ENCODE data around the gene CCDC50. TPM values are rescaled to one million over a fixed set of nuclear protein-coding genes. Genes with fewer than 3 reads are reported as not detected.

The CCDC50 gene
- total RNA-seq, 1 experiment from 2014 or later = 47.8 TPM

- no peaks in the 10 kb centered on the region for H3K36me3 ChIP-seq (ENCODE audit: control insufficient read depth in 1 of 2, insufficient read depth in 2 of 2, low read length in 2 of 2)
- no peaks in the 10 kb centered on the region for H3K9me2 ChIP-seq (ENCODE audit: insufficient read depth)
- ChIA-PET RAD21 (ENCODE audit: low non-redundant PET in 1 of 2, low total read pairs in 2 of 2, uncharacterized antibody in 2 of 2, unreplicated experiment in 2 of 2) (no interaction called here), CTCF (interaction anchor here (1.4 kb wide), 1 partner anchor 171 kb away, joined by 3 read pairs; no protein-coding TSS in a partner anchor), POLR2A (no interaction called here)
- intact Hi-C loops (cut with micrococcal nuclease) = no loop called here
- H3K4me2 ChIP-seq (ENCODE audit: low read length) = no peak overlapping the region
- TF ChIP-seq RAD21 (IDR thresholded peaks at IDR 0.05; ENCODE audit: low read depth) = 0 out of 2 replicates have a peak, but pooled peaks have one; percentile 5
- no peak for TF ChIP-seq ZNF274 (IDR thresholded peaks at IDR 0.05; ENCODE audit: low read depth, low read length)
- no peaks in the 10 kb centered on the region for H3K27me3 ChIP-seq (ENCODE audit: insufficient read depth, low read length)
- H3K79me2 ChIP-seq (ENCODE audit: insufficient read depth, low read length) = no peaks in the 10 kb centered on the region
- H3K4me1 ChIP-seq (ENCODE audit: control insufficient read depth in 1 of 2, insufficient read depth in 2 of 2, low read length in 2 of 2) = no peaks in the 10 kb centered on the region; a peak in 1 of 4 replicates
- BruUV-seq (replicated peaks) = no TSS peak
- H4K20me1 ChIP-seq (ENCODE audit: insufficient read depth) = no peaks in the 10 kb centered on the region
- H3K9ac ChIP-seq (ENCODE audit: low read length) = no peak overlapping the region
- no peak for ATAC-seq
- no peak overlapping the region for H2AFZ ChIP-seq (ENCODE audit: low read depth, low read length, poor library complexity, severe bottlenecking)
- peaks cover 2 to 9% of the 10 kb centered on the region in 2 experiments; a peak in 2 of 4 replicates for H3K9me3 ChIP-seq (ENCODE audit: control insufficient read depth in 1 of 2, insufficient read depth in 1 of 2, low read depth in 1 of 2, low read length in 2 of 2)
- no peak overlapping the region for H3K4me3 ChIP-seq (replicated peaks in 1 of 2; ENCODE audit: low read depth in 1 of 2, low read length in 2 of 2)
- no peak for DNase-seq (ENCODE audit: low read depth, low spot score)
- H3K27ac ChIP-seq (ENCODE audit: low read depth, low read length) = no peak overlapping the region
These were observed 85.5 kb downstream of the CCDC50 start for GRCh38 chr3:191414732-191415131.

- H3K27me3 ChIP-seq (ENCODE audit: insufficient read depth, low read length) = no peaks in the 10 kb centered on the region
- intact Hi-C loops (cut with micrococcal nuclease) = no loop called here
- peaks cover 0 to 4% of the 10 kb centered on the region in 2 experiments; a peak in 1 of 4 replicates for H3K9me3 ChIP-seq (ENCODE audit: control insufficient read depth in 1 of 2, insufficient read depth in 1 of 2, low read depth in 1 of 2, low read length in 2 of 2)
- ChIA-PET CTCF (no interaction called here), POLR2A (no interaction called here), RAD21 (ENCODE audit: low non-redundant PET in 1 of 2, low total read pairs in 2 of 2, uncharacterized antibody in 2 of 2, unreplicated experiment in 2 of 2) (no interaction called here)
- H2AFZ ChIP-seq (ENCODE audit: low read depth, low read length, poor library complexity, severe bottlenecking) = no peak overlapping the region
- no peak overlapping the region for H3K9ac ChIP-seq (ENCODE audit: low read length)
- no peak overlapping the region for H3K4me3 ChIP-seq (replicated peaks in 1 of 2; ENCODE audit: low read depth in 1 of 2, low read length in 2 of 2)
- no peaks in the 10 kb centered on the region for H3K9me2 ChIP-seq (ENCODE audit: insufficient read depth)
- H3K4me1 ChIP-seq (ENCODE audit: control insufficient read depth in 1 of 2, insufficient read depth in 2 of 2, low read length in 2 of 2) = no peaks in the 10 kb centered on the region; a peak in 1 of 4 replicates
- H3K79me2 ChIP-seq (ENCODE audit: insufficient read depth, low read length) = no peaks in the 10 kb centered on the region
- no peak for DNase-seq (ENCODE audit: low read depth, low spot score)
- TF ChIP-seq TCF7L2 (IDR thresholded peaks at IDR 0.05; ENCODE audit: borderline replicate concordance, extremely low read depth, insufficient read depth, insufficient read length) = no peak
- TF ChIP-seq MAX (IDR thresholded peaks at IDR 0.05) = no peak
- no peak for TF ChIP-seq POLR2AphosphoS5 (IDR thresholded peaks at IDR 0.05; ENCODE audit: low read depth, low read length)
- H3K27ac ChIP-seq (ENCODE audit: low read depth, low read length) = no peak overlapping the region
- no TSS peak for BruUV-seq (replicated peaks)
- no peaks in the 10 kb centered on the region for H4K20me1 ChIP-seq (ENCODE audit: insufficient read depth)
- no peak overlapping the region for H3K4me2 ChIP-seq (ENCODE audit: low read length)
- no peak for ATAC-seq
- no peaks in the 10 kb centered on the region for H3K36me3 ChIP-seq (ENCODE audit: control insufficient read depth in 1 of 2, insufficient read depth in 2 of 2, low read length in 2 of 2)
These were observed 86.4 kb downstream of the CCDC50 start for GRCh38 chr3:191415566-191415965.

Measured in HCT116 (cell line).